ENCODE measurements around the gene FHIT.

Gene FHIT

GRCh38 chr3:61236556-61236955, 14.7 kb downstream of the FHIT start:
- H3K4me3 ChIP-seq (ENCODE audit: low read depth, low read length), result no peak overlapping the region
- peak; percentile 38 for DNase-seq (ENCODE audit: low read depth)
- TF ChIP-seq, protein P1, sequence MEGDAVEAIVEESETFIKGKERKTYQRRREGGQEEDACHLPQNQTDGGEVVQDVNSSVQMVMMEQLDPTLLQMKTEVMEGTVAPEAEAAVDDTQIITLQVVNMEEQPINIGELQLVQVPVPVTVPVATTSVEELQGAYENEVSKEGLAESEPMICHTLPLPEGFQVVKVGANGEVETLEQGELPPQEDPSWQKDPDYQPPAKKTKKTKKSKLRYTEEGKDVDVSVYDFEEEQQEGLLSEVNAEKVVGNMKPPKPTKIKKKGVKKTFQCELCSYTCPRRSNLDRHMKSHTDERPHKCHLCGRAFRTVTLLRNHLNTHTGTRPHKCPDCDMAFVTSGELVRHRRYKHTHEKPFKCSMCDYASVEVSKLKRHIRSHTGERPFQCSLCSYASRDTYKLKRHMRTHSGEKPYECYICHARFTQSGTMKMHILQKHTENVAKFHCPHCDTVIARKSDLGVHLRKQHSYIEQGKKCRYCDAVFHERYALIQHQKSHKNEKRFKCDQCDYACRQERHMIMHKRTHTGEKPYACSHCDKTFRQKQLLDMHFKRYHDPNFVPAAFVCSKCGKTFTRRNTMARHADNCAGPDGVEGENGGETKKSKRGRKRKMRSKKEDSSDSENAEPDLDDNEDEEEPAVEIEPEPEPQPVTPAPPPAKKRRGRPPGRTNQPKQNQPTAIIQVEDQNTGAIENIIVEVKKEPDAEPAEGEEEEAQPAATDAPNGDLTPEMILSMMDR (IDR thresholded peaks at IDR 0.05; ENCODE audit: low read depth, low read length, missing control alignments), result no peak

GRCh38 chr3:61233746-61234145, 17.5 kb downstream of the FHIT start:
- H3K4me3 ChIP-seq (ENCODE audit: low read depth, low read length), result no peak overlapping the region

DNA sequence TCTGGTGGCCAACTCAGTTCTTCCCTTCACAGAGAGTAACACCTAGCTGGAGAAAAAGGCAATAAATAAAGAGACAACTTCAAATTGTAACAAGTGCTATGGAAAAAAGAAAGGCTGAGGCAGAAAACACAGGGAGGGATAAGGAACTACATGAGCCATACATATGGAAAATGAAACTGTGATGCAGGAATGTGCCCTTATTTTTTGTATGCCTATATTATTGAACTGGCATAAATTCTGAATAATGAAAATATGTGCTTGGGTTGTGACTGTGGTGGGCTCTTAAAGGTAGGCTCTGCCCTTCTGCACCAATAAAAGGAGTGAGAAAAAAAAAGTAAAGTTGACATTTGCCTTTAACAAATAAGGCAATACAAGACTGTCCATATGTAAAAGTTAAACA, 19.6 kb downstream of the FHIT start:
- H3K4me3 ChIP-seq (ENCODE audit: low read depth, low read length), result no peak overlapping the region
- TF ChIP-seq, protein P1 (IDR thresholded peaks at IDR 0.05; ENCODE audit: low read depth, low read length, missing control alignments), result no peak
- DNase-seq (ENCODE audit: low read depth), result no peak

More at GRCh38 chr3:61233746-61234145, 17.5 kb downstream of the FHIT start:
- TF ChIP-seq, protein P1 (IDR thresholded peaks at IDR 0.05; ENCODE audit: low read depth, low read length, missing control alignments), result no peak
- no peak for DNase-seq (ENCODE audit: low read depth)

DNA sequence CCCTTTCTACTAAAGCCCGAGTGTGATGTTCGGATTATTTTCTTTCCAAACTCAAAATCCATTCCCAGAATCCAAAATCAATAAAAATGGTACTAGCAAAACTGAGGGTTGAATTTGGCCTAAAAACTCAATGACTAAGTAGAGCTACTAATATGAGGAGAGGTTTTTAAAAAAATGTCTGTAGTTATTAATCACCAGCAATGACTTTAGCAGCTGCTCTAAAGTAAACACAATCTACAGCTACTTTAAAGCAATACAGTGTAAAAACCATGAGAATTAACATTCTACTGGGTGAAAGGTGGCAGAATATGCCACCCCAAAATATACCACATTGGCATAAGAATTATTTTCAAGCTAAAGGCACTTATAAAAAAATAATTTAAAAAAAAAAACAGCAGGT, 23.5 kb downstream of the FHIT start:
- TF ChIP-seq, protein P1 (IDR thresholded peaks at IDR 0.05; ENCODE audit: low read depth, low read length, missing control alignments), result no peak
- DNase-seq (ENCODE audit: low read depth), result no peak
- no peak overlapping the region for H3K4me3 ChIP-seq (ENCODE audit: low read depth, low read length)

- TF ChIP-seq, protein P1 (IDR thresholded peaks at IDR 0.05; ENCODE audit: low read depth, low read length, missing control alignments), result no peak
- DNase-seq (ENCODE audit: low read depth), result no peak
Measured at GRCh38 chr3:61226166-61226686, 25.0 kb downstream of the FHIT start.

DNA sequence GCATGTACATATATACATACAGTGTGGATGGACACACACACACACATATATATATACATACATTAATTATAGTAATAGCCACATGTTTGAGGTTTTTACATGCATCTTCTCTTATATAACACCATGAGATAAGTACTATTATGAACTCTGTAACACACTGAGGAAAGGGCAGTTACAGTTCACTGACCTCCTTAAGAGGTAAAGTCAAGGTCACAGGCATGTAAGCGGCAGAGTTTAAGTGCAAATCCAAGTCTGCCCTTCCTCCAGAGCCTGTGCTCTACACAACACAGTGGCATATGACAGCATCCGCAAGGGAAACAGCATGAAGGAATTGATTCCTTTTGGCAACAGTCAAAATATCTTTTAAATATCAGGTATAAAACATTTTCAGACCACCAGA, 26.4 kb downstream of the FHIT start:
- no peak for DNase-seq (ENCODE audit: low read depth)
- no peak overlapping the region for H3K4me3 ChIP-seq (ENCODE audit: low read depth, low read length)
- TF ChIP-seq, protein P1 (IDR thresholded peaks at IDR 0.05; ENCODE audit: low read depth, low read length, missing control alignments), result no peak

More at GRCh38 chr3:61226166-61226686, 25.0 kb downstream of the FHIT start:
- no peak overlapping the region for H3K4me3 ChIP-seq (ENCODE audit: low read depth, low read length)

- no peak for DNase-seq (ENCODE audit: low read depth)
- no peak overlapping the region for H3K4me3 ChIP-seq (ENCODE audit: low read depth, low read length)
- TF ChIP-seq, protein P1 (IDR thresholded peaks at IDR 0.05; ENCODE audit: low read depth, low read length, missing control alignments), result no peak
Measured at GRCh38 chr3:61223451-61223850, 27.8 kb downstream of the FHIT start.
